GM12878 (cell line): Measurements from ENCODE around the gene RSF1. TPM values are rescaled to one million over a fixed set of nuclear protein-coding genes. Genes with fewer than 3 reads are reported as not detected.
"Not testable (repeated sequence)": the region's sequence is repeated elsewhere in the genome, so short reads cannot be mapped to it uniquely, and the experiment has no call there.

Source experiments
- ATAC-seq: fragments of 200-7000 bp; cut with Tn5 transposase; 3 replicates; pipeline ENCODE4 v1.9.1; 2020; ENCODE audit warnings: mild to moderate bottlenecking, moderate library complexity
- BruUV-seq: library from RNA; stranded (reverse); fragments of 400-500 nt; replicated peaks from 2 replicates; lab custom pipeline; 2021; lab: Mats Ljungman, UMichigan
- CTCF ChIA-PET: fragments of 300-600 bp; sonication (Branson Sonifier 250); formaldehyde crosslinking; extraction: SDS; loops from one replicate; lab custom pipeline; 2021; ENCODE audit warnings: inconsistent platforms; lab: Yijun Ruan, JAX
- POLR2A ChIA-PET: fragments of 350-600 bp; formaldehyde crosslinking; extraction: SDS; loops from one replicate; lab custom pipeline; 2021; ENCODE audit warnings: inconsistent platforms; lab: Charles Lee
- RAD21 ChIA-PET: fragments of 300-600 bp; sonication (Branson Sonifier 250); formaldehyde crosslinking; loops from one replicate; lab custom pipeline; 2023; ENCODE audit warnings: antibody characterized with exemption; ENCODE audit not compliant: unreplicated experiment; lab: Charles Lee
- SMC1A ChIA-PET: fragments of 300-600 bp; sonication (Branson Sonifier 250); formaldehyde crosslinking; loops from one replicate; lab custom pipeline; 2023; ENCODE audit not compliant: unreplicated experiment, uncharacterized antibody; lab: Charles Lee
- DNase-seq: peaks from one replicate; pipeline ENCODE4 v3.0.0-alpha.2; 2011; ENCODE audit warnings: low read depth, low spot score
- FAIRE-seq: peaks from 3 replicates; lab custom pipeline; 2011; peaks lifted over from hg19 to GRCh38; lab: Jason Lieb, UNC
- H2AFZ ChIP-seq: 2 replicates; pipeline ENCODE4 v1.6.0; 2011; ENCODE audit warnings: low read depth, low read length, control low read depth; ENCODE audit not compliant: control insufficient read depth
- H3K27ac ChIP-seq: 2 replicates; pipeline ENCODE4 v1.5.1; 2011; ENCODE audit warnings: control low read depth; ENCODE audit not compliant: control insufficient read depth, insufficient read depth
- H3K27me3 ChIP-seq, 2 experiments: replicated peaks in 1 of 2; 2 replicates each; pipeline versions ENCODE4 v1.6.0 to v1.6.1; 2011; ENCODE audit warnings: low read length in 1 of 2; ENCODE audit not compliant: control insufficient read depth in 2 of 2, insufficient read depth in 2 of 2
- H3K36me3 ChIP-seq, 2 experiments: 2 replicates each; pipeline ENCODE4 v1.5.1; 2011; ENCODE audit warnings: low read length in 1 of 2; ENCODE audit not compliant: control insufficient read depth in 2 of 2, insufficient read depth in 2 of 2
- H3K4me1 ChIP-seq: 2 replicates; pipeline ENCODE4 v1.6.1; 2011; ENCODE audit warnings: mild to moderate bottlenecking, low read length, moderate library complexity, mixed read lengths; ENCODE audit not compliant: control insufficient read depth, insufficient read depth
- H3K4me2 ChIP-seq: 2 replicates; pipeline ENCODE4 v1.6.0; 2011; ENCODE audit warnings: control low read depth; ENCODE audit not compliant: control insufficient read depth, insufficient read depth
- H3K4me3 ChIP-seq: fragments of 200-600 bp; sonication (generic); 2 replicates; pipeline ENCODE4 v1.5.1; 2016
- H3K79me2 ChIP-seq: 2 replicates; pipeline ENCODE4 v1.6.0; 2011; ENCODE audit warnings: low read length; ENCODE audit not compliant: control insufficient read depth, insufficient read depth
- H3K9ac ChIP-seq: 2 replicates; pipeline ENCODE4 v1.8.0; 2011; ENCODE audit warnings: low read length, control low read depth, mixed read lengths; ENCODE audit not compliant: control insufficient read depth, insufficient read depth
- H3K9me3 ChIP-seq: replicated peaks from 3 replicates; pipeline ENCODE4 v1.5.1; 2011; ENCODE audit warnings: mild to moderate bottlenecking, low read length; ENCODE audit not compliant: control insufficient read depth, insufficient read depth
- H4K20me1 ChIP-seq: 2 replicates; pipeline ENCODE4 v1.6.0; 2011; ENCODE audit not compliant: control insufficient read depth, insufficient read depth
- BHLHE40 ChIP-seq, 2 experiments: fragments of 450-650 bp in 1 of 2; IDR thresholded peaks; 2 replicates each; pipeline ENCODE4 v1.6.1; 2011 to 2017; ENCODE audit warnings: low read depth in 2 of 2, borderline replicate concordance in 1 of 2, improper control_type of control experiment in 1 of 2, low read length in 1 of 2, mild to moderate bottlenecking in 1 of 2
- CEBPB ChIP-seq, 2 experiments: fragments of 150-350 bp in 1 of 2; IDR thresholded peaks; 2 replicates each; pipeline ENCODE4 v1.6.1; 2012 to 2014; ENCODE audit warnings: low read depth in 2 of 2, low read length in 2 of 2, borderline replicate concordance in 1 of 2, inconsistent platforms in 1 of 2
- FOXK2 ChIP-seq: fragments of 450-650 bp; IDR thresholded peaks from 2 replicates; pipeline ENCODE4 v1.6.1; 2017; ENCODE audit warnings: mild to moderate bottlenecking, moderate library complexity
- HCFC1 ChIP-seq: fragments of 150-350 bp; IDR thresholded peaks from 2 replicates; pipeline ENCODE4 v1.6.1; 2014; ENCODE audit warnings: low read length
- MEF2B ChIP-seq: fragments of 450-650 bp; IDR thresholded peaks from 2 replicates; pipeline ENCODE4 v1.6.1; 2018; ENCODE audit warnings: mild to moderate bottlenecking, moderate library complexity; ENCODE audit not compliant: partially characterized antibody, poor library complexity, severe bottlenecking
- RAD51 ChIP-seq: fragments of 450-650 bp; IDR thresholded peaks from 2 replicates; pipeline ENCODE4 v1.6.1; 2016; ENCODE audit warnings: moderate library complexity, mild to moderate bottlenecking, inconsistent platforms
- RCOR1 ChIP-seq: conservative IDR thresholded peaks from 2 replicates; pipeline ENCODE4 v1.6.1; 2012; ENCODE audit warnings: low read depth, low read length, improper control_type of control experiment
- RELA ChIP-seq: fragments of 450-650 bp; IDR thresholded peaks from 2 replicates; pipeline ENCODE4 v1.8.0; 2014; ENCODE audit warnings: borderline replicate concordance; ENCODE audit not compliant: partially characterized antibody
- SREBF2 ChIP-seq: IDR thresholded peaks from 2 replicates; pipeline ENCODE4 v1.6.1; 2012; ENCODE audit warnings: mild to moderate bottlenecking, low read length
- YBX1 ChIP-seq: fragments of 450-650 bp; IDR thresholded peaks from 2 replicates; pipeline ENCODE4 v1.6.1; 2016; ENCODE audit warnings: antibody characterized with exemption
- WGBS: methylation state at CpG from one replicate; pipeline ENCODE4 v1.1.6; 2016; ENCODE audit warnings: low lambda C conversion rate; ENCODE audit not compliant: insufficient replicate concordance, insufficient coverage; ENCODE audit errors: missing lambda C conversion rate; 5-methylcytosine and 5-hydroxymethylcytosine counted together
- in situ Hi-C: fragments of 300-500 bp; cut with MboI; formaldehyde crosslinking; loops from 9 replicates; pipeline ENCODE4 v1.14.3; 2018; ENCODE audit warnings: mixed read lengths
- intact Hi-C: fragments of 100-400 bp; cut with micrococcal nuclease; formaldehyde crosslinking; loops from one replicate; pipeline ENCODE4 v1.14.2; 2022; ENCODE audit not compliant: unreplicated experiment
- polyA plus RNA-seq, 11 experiments: library from polyadenylated mRNA; depleted of rRNA in 4 of 11; unstranded in 6 of 11; stranded (reverse) in 5 of 11; fragments of >200 nt; fragmentation: Nextera tagmentation in 4 of 11; fragmentation: Illumina TruSeq in 1 of 11; extraction: Ambion mirVana in 4 of 11; extraction: Trizol in 1 of 11; gene quantifications; 1 replicate in 1 of 11; 2 replicates in 10 of 11; pipeline versions ENCODE4 v1.2.1 to v1.2.3, GENCODE V29; 2011 to 2016; ENCODE audit warnings: inconsistent platforms in 2 of 11, missing spikeins in 2 of 11, low read depth in 1 of 11
- total RNA-seq, 4 experiments: library from RNA; depleted of rRNA in 3 of 4; stranded (reverse); fragments of >200 nt in 3 of 4; fragmentation: Illumina TruSeq in 1 of 4; extraction: Trizol in 1 of 4; gene quantifications; 2 replicates each; pipeline versions ENCODE4 v1.2.1 to v1.2.3, GENCODE V29; 2013 to 2021
- TF ChIP-seq, protein P1 (sequence below): fragments of 450-650 bp; IDR thresholded peaks from 2 replicates; pipeline ENCODE4 v1.6.1; 2017; ENCODE audit warnings: mild to moderate bottlenecking, moderate library complexity

The RSF1 gene
- total and polyA plus RNA-seq, 10 of the 15 experiments (the other 5 are each of a cell fraction or from before 2014, with no cell fraction given), result 9.0 to 45.3 (median 30.0) TPM

- SMC1A ChIA-PET, result no interaction called here
- Histone ChIP-seq H3K9ac (no peak overlapping the region), H3K9me3 (peaks cover 9% of the 10 kb centered on the region; the same call in 1 of the 3 replicates), H3K36me3 (no peaks in the 10 kb centered on the region; a peak in 1 of 4 replicates), H4K20me1 (no peaks in the 10 kb centered on the region), H3K27ac (no peak overlapping the region), H3K27me3 (no peaks in the 10 kb centered on the region), H3K79me2 (no peaks in the 10 kb centered on the region), H3K4me3 (no peak overlapping the region), H2AFZ (no peak overlapping the region), H3K4me2 (no peak overlapping the region), H3K4me1 (no peaks in the 10 kb centered on the region)
- RAD21 ChIA-PET, result no interaction called here
- POLR2A ChIA-PET, result no interaction called here
- DNase-seq, result no peak
- no peak for TF ChIP-seq YBX1
- TF ChIP-seq FOXK2, result no peak
- no peak for TF ChIP-seq CEBPB (IDR thresholded peaks at IDR 0.05; ENCODE audit: borderline replicate concordance in 1 of 2, low read depth in 2 of 2, low read length in 2 of 2)
- TF ChIP-seq RELA, result no peak
- TF ChIP-seq BHLHE40 (IDR thresholded peaks at IDR 0.05; ENCODE audit: borderline replicate concordance in 1 of 2, low read depth in 2 of 2, low read length in 1 of 2), result no peak
- no peak for TF ChIP-seq SREBF2
- no peak for TF ChIP-seq HCFC1
- no peak for TF ChIP-seq MEF2B
- TF ChIP-seq, protein P1, sequence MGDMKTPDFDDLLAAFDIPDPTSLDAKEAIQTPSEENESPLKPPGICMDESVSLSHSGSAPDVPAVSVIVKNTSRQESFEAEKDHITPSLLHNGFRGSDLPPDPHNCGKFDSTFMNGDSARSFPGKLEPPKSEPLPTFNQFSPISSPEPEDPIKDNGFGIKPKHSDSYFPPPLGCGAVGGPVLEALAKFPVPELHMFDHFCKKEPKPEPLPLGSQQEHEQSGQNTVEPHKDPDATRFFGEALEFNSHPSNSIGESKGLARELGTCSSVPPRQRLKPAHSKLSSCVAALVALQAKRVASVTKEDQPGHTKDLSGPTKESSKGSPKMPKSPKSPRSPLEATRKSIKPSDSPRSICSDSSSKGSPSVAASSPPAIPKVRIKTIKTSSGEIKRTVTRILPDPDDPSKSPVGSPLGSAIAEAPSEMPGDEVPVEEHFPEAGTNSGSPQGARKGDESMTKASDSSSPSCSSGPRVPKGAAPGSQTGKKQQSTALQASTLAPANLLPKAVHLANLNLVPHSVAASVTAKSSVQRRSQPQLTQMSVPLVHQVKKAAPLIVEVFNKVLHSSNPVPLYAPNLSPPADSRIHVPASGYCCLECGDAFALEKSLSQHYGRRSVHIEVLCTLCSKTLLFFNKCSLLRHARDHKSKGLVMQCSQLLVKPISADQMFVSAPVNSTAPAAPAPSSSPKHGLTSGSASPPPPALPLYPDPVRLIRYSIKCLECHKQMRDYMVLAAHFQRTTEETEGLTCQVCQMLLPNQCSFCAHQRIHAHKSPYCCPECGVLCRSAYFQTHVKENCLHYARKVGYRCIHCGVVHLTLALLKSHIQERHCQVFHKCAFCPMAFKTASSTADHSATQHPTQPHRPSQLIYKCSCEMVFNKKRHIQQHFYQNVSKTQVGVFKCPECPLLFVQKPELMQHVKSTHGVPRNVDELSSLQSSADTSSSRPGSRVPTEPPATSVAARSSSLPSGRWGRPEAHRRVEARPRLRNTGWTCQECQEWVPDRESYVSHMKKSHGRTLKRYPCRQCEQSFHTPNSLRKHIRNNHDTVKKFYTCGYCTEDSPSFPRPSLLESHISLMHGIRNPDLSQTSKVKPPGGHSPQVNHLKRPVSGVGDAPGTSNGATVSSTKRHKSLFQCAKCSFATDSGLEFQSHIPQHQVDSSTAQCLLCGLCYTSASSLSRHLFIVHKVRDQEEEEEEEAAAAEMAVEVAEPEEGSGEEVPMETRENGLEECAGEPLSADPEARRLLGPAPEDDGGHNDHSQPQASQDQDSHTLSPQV, result no peak
- TF ChIP-seq RAD51, result no peak
- no peak for TF ChIP-seq RCOR1
- intact Hi-C loops, result no loop called here
- no peak for ATAC-seq
- CTCF ChIA-PET, result no interaction called here
- in situ Hi-C loops, result no loop called here
- no peak for FAIRE-seq
- 15% methylated on average over 1 of the region's 1 CpG for WGBS
- BruUV-seq, result no TSS peak
Observed at GRCh38 chr11:77851503-77851902, 31.0 kb upstream of the RSF1 start.

- H3K27me3 ChIP-seq, CTCF ChIA-PET, H4K20me1 ChIP-seq, POLR2A ChIA-PET, H3K27ac ChIP-seq, H3K36me3 ChIP-seq, SMC1A ChIA-PET, BruUV-seq, H3K4me1 ChIP-seq, H3K9me3 ChIP-seq, FAIRE-seq, H3K4me2 ChIP-seq, in situ Hi-C loops, RAD21 ChIA-PET, intact Hi-C loops, ATAC-seq, H3K79me2 ChIP-seq, H2AFZ ChIP-seq, H3K4me3 ChIP-seq, DNase-seq, H3K9ac ChIP-seq: not testable (repeated sequence)
- WGBS, result 34% methylated on average over 3 of the region's 5 CpGs
Observed at GRCh38 chr11:77843700-77844099, 23.2 kb upstream of the RSF1 start.
